CD4-positive, alpha-beta T cell treated with Interleukin-21 for 1 hour (primary cell): ENCODE results near the gene CPN2.
A peak's percentile ranks its signal among the peaks of the same experiment; 100 is the strongest.

Experiments used
- DNase-seq: peaks from one replicate; pipeline ENCODE4 v3.0.0-alpha.2; 2020

CPN2 gene

DNA sequence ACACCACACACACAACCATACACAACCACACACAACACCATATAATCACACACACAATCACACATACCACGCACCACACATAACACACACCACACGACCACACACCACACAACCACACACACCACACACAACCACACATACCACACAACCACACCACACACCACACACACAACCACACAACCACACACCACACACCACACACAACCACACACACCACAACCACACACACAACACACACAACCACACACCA is 24.2 kb downstream of the CPN2 start:
- DNase-seq: no peak

DNA sequence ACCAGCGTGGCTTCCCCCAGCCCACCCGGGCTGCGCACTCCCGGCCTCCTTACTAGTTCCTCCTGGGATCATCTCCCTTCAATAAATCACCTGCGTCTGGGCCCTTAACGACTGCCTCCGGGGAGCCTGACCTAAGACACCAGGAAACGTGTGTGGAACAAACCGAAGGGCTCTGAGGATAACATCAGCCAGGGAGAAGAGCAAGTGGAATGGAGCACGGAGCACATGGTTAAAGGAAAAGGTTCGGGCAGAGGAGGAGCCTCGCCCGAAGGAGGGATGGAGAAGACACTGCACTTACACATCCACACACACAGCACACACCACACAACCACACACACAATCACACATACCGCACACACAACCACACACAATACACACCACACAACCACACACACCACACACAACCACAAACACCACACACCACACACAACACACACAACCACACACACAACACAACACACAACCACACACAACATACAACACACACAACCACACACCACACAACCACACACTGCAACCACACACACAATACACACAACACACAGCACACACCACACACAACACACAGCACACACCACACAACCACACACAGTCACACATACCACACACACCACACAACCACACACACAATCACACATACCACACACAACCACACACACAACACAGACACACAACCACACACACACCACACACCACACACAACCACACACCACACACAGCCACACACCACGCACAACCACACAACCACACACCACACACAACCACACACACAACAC is 24.7 kb downstream of the CPN2 start:
- DNase-seq: peak; percentile 18

DNA sequence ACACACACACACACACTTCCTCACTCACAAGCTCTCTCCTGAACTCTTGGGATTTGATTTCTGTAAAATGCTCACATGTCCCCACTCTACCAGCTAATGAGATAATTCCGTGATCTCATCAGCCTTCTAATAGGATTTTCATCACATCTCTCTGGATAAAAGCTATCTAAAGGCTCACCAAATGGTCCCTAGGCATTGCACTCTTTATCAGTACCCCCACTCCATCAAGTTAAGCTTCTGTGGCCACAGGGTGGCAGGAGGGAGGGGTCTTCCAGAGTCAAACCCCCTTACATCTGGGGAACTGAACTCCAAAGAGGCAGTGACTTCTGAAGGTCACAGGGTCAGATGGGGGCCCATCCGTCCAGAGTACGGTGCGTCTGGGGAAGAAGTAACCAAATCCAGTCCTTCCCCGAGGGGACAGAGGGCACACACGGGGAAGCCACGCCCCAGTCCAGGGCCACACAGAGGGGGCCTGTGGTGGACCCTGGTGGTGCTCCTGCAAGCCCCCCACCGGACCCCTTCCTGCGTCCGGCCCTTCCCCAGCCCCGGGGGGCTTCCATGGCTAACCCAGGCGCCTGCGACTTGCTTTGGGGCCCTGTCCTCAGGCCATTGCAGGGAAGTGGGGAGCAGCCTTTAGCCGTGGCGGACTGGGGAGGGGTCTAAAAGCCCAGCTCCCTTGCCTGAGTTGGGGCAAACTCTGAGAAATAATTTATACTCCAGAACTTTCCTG is 25.5 kb downstream of the CPN2 start:
- DNase-seq: no peak

DNA sequence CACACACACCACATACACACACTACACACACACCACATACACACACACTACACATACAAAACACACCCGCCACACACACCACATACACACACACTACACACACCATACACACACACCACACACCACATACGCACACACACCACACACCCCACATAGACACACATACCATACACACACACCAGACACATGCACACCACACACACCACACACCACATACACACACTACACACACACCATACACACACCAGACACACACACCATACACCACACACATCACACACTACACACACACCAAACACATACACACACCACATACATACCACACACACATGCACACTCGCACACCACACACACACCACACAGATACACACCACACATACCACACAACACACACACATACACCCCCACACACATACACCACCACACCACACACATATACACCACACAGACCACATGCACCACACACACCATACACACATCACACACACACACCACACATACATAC is 26.3 kb downstream of the CPN2 start:
- DNase-seq: no peak

DNA sequence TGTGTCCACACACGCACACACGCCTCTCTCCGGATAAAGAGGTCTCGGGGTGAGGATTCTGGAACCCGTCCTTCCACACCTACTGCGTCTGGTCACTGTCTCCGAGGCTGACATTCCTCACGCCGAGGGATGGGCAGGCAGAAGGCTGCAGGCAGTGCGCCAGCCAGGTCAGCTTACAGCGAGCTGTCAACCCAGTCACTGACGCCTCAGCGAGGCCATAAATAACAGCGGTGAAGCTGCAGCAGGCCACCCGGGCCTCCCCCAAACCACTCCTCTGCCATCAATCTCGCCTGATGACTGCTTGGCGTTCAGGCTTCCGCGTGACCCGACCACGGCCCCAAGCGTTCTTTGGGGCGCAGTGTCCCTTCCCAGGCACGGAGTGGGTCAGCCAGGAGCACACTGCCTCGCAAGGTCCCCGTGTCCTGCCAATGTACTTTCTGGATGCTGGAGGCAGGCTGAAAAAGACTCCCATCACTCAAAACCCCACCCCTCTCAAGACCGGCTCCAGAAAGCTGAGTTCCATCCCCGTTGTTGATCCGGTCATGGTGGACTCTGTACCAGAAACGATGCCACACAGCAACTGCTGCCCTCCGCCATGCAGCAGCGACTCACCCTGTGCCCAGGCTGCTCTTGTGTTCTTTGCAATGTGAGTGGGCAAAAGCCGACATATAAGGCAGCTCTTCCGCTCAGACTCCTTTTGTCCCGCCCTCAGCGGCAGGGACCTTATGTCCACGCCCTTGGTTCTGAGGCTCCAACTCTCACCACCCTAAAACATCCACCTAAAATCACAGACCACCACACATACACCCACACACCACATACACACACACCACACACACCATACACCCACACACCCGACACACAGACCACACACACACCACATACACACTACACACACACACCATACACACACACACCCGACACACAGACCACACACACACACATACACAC is 27.1 kb downstream of the CPN2 start:
- peak; percentile 52 for DNase-seq

DNA sequence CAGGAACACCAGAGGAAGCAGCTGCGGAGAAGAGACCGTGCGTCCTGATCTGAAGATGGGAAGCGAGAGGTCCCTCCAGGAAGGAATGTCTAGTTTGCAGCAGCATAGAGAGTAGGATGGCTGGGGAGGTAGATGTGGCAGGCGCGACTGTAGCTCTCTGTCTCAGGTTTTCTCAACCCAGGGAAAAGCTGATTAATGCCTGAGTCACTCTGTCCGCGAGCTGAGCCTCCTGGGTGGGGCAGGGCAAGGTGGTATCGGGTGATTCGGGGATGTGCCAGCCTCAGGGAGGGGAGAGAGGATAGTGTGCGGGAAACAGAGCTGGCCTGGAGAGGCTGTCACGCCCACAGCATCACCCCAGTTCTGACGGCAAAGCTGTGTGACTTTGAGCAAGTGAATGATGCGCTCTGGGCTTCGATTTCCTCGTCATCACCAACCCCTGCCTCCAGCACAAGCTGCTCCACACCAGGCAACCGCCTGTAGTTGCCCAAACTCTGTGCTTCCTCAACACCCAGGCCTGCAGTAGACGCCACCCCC is 28.4 kb downstream of the CPN2 start:
- DNase-seq: no peak

DNA sequence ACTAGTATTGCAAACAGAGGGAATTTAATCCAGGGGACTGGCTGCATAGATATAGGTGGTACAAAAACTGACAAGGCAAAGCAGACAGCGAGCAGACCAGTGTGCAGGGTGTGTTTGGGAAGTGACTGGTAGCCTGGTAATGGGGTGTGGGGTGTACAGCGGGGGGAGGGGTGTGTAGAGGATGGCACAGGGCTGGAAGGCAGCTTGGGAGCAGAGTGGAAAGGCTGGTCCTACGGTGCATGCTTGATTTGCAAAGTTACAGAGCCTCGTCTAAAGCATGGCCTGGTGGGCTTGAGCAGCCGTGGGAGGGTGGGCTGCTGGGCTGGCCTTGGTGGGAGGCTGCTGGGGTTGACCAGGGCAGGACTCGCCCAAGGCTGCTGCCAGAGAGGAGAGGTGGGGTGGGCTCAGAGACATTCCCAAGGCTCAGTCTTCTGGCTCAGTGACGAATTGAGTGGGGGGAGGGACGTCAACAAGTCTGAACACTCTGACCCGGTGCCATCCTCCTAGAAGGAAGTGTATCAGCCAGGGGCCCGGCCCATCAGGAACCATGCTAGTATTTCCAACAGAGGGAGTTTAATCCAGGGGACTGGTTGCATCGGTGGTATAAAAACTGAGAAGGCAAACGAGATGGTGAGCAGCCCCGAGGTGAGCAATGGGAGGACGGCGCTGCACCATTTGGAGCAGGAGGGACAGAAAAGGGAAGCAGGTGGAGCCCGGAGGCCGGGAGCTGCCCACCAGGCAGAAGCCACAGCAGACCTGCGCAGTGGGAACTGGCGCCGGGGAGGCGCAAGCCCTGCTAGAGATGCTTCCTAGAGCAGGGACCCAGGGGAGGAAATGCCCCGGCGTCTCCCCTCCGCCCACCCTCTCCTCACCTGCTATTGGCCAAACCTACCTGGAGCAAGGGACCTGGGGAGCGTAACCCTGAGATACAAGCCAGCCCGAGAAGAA is 29.2 kb downstream of the CPN2 start:
- DNase-seq: no peak

DNA sequence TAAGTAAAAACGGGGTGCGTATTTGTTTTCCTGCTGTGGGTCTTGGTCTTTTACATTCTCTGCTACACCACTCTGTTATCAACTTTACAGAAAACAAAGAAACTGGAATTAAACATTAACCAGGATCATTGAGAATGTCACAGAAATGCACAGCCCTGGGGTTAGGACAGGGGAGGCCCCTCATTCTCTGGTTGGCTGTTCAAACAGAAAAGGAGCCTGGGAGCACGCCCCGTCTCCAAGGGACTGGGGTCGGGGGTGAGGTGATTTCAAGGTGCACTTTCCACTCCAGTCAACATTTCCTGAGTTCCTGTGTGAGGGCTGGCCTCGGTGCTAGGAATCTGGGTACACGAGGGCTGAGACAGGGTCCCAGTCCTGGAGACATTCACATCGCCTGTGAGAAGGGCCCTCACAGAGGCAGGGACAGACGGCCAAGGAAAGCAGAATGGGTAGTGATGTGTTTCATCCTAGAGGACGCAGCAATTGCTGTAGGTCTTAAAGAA is 30.3 kb downstream of the CPN2 start:
- DNase-seq: no peak

DNA sequence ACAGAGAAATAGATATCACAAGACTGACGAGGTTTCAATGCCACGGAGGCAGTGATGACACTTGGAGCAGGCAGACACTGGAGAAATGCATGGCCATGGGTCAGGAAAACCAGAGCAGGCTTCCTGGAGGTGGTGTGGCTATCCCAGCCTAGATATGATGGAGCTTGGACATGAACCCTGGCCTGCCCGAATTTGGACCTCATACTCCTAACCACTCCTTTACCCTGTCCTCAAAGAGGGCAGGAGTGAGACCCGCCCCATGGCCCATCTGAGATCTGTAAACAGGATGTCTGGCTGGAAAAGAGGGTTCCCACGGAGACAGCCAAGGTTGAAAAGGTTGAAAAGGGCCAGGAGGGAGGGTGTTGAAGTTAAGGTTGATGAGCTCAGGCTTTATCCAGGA is 31.0 kb downstream of the CPN2 start:
- no peak for DNase-seq

DNA sequence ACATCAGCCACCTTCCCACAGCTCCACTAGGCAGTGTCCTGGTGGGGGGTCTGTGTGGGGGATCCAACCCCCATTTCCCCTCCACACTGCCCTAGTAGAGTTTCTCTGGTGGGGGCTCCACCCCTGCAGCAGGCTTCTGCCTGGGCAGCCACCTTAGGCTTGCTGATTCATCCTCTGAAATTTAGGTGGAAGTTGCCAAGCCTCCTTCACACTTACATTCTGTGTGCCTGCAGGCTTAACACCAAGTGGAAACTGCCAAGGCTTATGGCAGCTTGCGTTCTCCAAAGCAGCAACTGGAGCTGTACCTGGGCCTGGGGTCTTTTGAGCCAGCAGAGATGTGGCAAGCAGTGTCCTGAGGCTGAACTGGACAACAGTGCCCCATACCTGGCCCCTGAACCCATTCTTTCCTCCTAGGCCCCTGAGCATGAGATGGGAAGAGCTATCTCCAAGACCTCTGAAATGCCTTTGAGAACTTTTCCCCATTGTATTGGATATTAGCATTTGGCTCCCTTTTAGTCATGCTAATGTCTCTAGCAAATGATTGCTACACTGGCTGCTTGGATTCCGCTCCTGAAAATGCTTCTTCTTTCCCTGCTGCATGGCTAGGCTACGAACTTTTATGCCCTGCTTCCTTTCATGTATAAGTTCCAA is 32.5 kb downstream of the CPN2 start:
- no peak for DNase-seq

DNA sequence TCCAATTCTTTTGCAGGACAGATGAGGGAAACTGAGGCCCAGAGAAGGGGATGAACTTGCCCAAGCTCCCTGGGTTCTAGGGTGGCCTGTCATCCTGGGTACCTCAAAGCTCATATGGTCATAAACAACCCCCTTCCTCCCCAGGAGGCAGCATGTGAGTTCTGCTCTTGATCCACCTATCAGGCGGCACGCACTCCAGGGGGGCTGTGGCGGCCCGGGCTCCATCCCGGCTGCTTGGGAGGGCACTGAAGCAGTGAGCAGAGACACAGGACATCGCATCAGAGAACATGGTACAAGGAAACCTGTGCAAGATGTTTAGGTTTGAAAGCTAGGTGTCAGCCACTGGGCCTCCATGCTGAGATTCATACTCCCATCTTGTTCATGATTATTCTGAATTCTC is 34.2 kb downstream of the CPN2 start:
- DNase-seq: no peak

DNA sequence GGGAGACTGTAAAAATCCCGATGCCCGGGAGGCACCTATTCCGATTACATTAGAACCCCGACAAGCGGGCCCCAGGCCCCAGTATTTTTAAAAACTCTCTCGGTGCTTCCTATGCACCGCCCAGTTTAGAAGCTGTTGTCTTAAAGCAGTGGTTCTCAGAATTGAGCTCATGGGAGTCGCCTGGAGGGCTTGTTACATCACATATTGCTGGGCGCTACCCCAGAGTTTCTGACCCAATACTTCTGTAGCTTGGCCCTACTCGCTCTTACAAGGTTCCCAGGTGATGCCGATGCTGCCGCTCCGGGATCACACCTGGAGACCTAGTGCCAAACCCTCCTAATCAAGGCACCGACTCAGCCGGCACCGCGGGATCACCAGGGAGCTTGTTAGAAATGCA is 35.2 kb downstream of the CPN2 start:
- DNase-seq: no peak

DNA sequence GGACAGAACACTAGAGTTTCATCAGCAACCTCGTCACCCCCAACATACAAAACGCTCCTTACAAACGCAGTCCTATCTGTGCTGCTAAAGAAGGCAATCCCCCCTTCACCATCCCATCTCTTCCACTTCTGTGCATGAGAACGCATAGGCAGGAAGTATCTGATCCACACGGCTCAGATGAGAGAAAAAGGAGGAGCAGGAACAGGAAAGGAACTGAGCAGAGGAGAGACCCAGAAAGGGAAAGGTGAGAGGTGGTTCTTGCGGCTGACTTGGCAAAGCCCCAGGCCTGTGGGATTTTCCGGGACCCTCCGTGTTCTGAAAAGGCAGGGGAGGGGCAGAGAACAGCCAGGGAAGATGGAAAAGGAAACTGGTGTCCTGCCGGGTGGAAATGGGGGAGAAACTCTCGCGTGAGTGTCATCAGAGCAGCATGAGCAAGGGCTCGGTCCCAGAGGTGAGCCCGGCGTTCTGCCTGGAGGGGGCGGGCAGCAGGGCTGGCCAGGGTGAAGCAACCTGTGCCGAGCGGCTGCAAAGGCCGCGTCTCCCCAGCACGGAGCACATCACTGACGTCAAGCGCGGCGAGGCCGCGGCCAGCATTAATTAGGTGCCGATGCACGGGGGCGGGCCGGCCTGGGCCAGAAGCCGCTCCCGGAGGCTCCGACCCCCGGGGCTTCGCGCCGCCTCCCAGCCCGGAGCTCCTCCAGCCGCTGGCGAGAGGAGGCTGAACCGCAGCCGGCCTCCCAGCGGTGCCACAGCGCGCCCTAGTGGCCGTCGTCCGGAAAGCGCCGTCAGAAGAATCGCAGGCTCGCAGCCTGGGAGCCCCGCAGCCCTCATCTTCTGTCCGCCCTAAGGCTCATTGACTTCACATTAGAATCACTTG is 35.8 kb downstream of the CPN2 start:
- peak; percentile 78 for DNase-seq

DNA sequence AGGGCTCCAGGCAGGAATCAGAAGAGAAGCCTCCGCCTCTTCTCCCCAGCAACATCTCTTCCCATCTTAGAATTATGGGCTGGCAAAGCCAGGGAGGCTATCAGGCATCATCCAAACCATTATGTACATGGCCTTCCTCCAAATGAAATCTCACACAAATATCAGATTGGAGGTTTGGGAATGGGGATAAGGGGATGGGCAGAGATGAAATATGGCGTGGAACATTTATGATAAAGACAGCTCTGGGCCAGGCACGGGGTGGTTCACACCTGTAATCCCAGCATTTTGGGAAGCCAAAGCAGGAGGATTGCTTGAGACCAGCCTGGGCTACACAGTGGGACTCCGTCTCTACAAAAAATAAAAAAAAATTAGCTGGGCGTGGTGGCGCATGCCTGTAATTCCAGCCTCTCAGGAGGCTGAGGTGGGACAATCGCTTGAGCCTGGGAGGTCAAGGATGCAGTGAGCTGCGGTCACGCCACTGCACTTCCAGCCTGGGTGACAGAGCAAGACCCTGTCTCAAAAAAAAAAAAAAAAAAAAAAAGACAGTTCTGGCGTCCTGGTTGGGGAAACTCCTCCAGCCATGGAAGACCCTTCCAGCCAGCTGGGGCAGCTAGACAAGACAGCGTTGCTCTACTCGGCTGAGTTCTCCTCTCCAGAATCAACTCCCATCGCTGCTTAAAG is 36.6 kb downstream of the CPN2 start:
- no peak for DNase-seq

DNA sequence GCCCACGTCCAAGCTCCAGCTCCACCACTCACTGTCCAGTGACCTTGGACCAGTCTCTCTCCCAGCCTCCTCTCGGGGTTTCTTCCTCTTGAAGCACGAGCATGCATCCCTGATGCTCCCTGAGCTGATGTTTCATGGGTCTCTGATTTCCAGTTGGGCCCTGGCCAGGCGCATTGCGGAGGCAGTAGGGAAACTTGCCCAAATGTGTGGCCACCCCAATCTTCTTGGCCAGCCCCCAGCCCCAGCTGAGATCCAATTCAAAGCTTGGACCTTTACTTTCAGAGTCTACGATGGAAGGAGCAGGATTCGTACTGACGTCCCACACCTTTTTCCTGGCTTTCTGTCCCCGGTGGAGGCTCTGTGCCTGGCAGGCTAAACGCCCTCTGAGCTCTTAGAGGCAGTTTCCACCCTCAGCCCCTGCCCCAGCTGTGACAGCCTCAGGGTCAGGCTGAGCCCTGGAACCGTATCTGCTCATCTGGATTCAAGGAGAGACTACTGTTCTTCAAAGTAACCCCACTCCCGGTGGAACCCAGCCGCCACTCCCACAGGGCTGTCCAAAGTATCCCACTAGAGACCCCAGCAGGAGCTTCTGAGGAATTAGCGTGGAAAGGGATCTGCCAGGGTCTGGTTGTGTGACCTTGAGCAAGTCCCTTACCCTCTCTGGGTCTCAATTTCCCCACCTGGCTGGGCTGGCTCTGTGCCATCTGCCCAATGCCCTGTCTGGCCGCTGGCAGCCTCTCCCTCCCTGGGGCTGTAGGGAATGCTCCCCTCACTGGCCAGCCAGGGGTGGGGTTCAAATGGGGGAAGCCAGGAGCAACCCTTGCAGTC is 37.4 kb downstream of the CPN2 start:
- DNase-seq: no peak

DNA sequence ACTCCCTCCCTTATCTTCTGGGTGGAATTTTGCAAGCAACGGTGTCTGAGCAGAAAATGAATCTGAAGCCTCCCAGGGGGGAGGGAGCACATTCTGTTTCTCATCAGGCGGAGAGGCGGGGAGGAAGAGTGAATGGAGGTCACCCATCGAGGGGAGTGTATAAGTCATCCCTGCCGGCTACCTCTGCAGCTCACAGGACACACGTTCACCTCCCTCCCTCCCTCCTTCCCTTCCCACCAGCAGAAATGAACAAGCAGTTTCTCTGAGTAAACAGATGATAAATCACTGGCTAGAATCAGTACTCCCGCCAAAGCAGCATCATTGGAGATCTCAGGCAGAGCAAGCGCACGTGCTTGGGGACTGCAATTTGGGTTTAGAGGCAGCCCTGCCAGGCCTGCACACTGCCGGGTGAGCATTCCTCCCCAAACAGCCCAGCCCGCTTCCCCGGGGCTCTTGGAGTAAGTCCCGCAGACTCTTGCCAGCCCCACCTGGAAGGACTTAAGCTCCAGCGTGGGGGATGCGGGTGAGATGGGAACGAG is 38.3 kb downstream of the CPN2 start:
- DNase-seq: no peak

DNA sequence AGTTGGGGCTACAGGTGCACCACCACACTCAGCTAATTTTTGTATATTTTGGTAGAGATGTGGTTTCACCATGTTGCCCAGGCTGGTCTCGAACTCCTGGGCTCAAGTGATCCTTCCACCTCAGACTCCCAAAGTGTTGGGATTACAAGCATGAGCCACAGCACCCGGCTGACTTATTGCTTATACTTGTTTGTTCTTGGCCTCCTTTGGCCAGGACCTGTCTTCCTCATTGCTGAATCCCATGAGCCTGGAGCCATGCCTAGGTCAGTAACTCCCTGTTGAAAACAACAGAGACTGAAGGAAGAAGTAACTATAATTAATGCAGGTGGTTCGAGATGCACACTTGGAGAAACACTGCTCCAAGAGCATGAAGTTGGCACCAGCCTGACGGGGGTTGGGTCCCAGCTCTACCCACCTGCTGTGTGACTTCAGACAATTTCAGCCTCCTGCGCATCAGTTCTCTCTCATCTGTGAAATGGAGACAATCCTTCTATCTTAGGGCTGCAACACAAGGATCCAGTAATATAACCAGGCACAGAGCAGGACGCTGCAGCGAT is 38.9 kb downstream of the CPN2 start:
- no peak for DNase-seq

DNA sequence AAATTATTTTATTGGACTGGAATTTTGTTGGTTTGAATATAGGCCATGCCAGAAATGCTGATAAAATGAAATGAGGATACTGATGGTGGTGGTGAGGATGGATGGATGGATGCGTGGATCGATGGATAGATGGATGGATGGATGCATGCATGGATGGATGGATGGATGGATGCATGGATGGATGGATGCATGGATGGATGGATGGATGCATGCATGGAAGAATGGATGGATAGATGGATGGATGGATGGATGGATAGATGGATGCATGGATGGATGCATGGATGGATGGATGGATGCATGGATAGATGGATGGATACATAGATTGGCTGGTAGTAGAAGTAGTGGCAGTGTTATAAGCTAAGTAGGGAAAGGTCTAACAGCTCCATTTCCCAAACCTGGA is 40.1 kb downstream of the CPN2 start:
- DNase-seq: no peak
